Common myeloid progenitor, CD34-positive (primary cell): ENCODE measurements around the gene POU2F1.

Experiments used
- CTCF ChIA-PET: fragments of 350-600 bp; sonication (Branson Sonifier 250); formaldehyde crosslinking; loops from one replicate; lab custom pipeline; 2021; ENCODE audit warnings: antibody characterized with exemption; lab: Charles Lee
- POLR2A ChIA-PET: fragments of 350-600 bp; sonication (Branson Sonifier 250); formaldehyde crosslinking; loops from one replicate; lab custom pipeline; 2021; ENCODE audit warnings: antibody characterized with exemption; lab: Charles Lee
- DNase-seq, 3 donors: peaks; one replicate each; pipeline versions ENCODE4 v3.0.0 to v3.0.0-alpha.2; 2013
- H3K27ac ChIP-seq, 2 experiments: 1 replicate in 1 of 2; 2 replicates in 1 of 2; pipeline ENCODE4 v1.7.0; 2013; ENCODE audit warnings: inconsistent platforms in 2 of 2, low read length in 2 of 2, mild to moderate bottlenecking in 2 of 2, low read depth in 1 of 2, moderate library complexity in 1 of 2; ENCODE audit not compliant: severe bottlenecking in 2 of 2, insufficient read depth in 1 of 2, poor library complexity in 1 of 2
- H3K27me3 ChIP-seq, 5 experiments: replicated peaks in 2 of 5; 1 replicate in 3 of 5; 2 replicates in 2 of 5; pipeline versions ENCODE4 v1.6.1 to v1.7.0; 2013; ENCODE audit warnings: low read length in 4 of 5, mild to moderate bottlenecking in 2 of 5, moderate library complexity in 2 of 5, inconsistent platforms in 1 of 5; ENCODE audit not compliant: insufficient read depth in 5 of 5, control insufficient read depth in 4 of 5
- H3K36me3 ChIP-seq, 4 experiments: 1 replicate in 2 of 4; 2 replicates in 2 of 4; pipeline versions ENCODE4 v1.6.1 to v1.7.0; 2013; ENCODE audit warnings: low read length in 3 of 4, control low read depth in 1 of 4, mild to moderate bottlenecking in 1 of 4; ENCODE audit not compliant: control insufficient read depth in 4 of 4, insufficient read depth in 4 of 4
- H3K4me1 ChIP-seq, 4 experiments: 1 replicate in 3 of 4; 2 replicates in 1 of 4; pipeline versions ENCODE4 v1.6.1 to v1.7.1; 2013; ENCODE audit warnings: low read length in 3 of 4, mild to moderate bottlenecking in 3 of 4, control low read depth in 1 of 4, inconsistent platforms in 1 of 4, moderate library complexity in 1 of 4; ENCODE audit not compliant: control insufficient read depth in 4 of 4, insufficient read depth in 4 of 4; ENCODE audit errors: control extremely low read depth in 1 of 4
- H3K4me3 ChIP-seq, 7 experiments: 1 replicate in 4 of 7; 2 replicates in 3 of 7; pipeline versions ENCODE4 v1.5.1 to v1.7.0; 2013; ENCODE audit warnings: mild to moderate bottlenecking in 7 of 7, low read length in 6 of 7, moderate library complexity in 6 of 7, inconsistent platforms in 2 of 7, low read depth in 2 of 7, control low read depth in 1 of 7; ENCODE audit not compliant: insufficient read depth in 4 of 7, control insufficient read depth in 1 of 7; ENCODE audit errors: extremely low read depth in 1 of 7
- H3K9me3 ChIP-seq, 5 experiments: 1 replicate in 4 of 5; 2 replicates in 1 of 5; pipeline versions ENCODE4 v1.6.1 to v1.7.1; 2013; ENCODE audit warnings: low read length in 4 of 5, mild to moderate bottlenecking in 2 of 5, inconsistent platforms in 1 of 5, low read depth in 1 of 5, moderate library complexity in 1 of 5; ENCODE audit not compliant: control insufficient read depth in 4 of 5, insufficient read depth in 2 of 5; ENCODE audit errors: control extremely low read depth in 1 of 5
- WGBS: methylation state at CpG from one replicate; pipeline ENCODE4 v1.1.5; 2013; ENCODE audit not compliant: insufficient coverage; 5-methylcytosine and 5-hydroxymethylcytosine counted together

Gene POU2F1

GRCh38 chr1:167230437-167230836 lies 9.8 kb downstream of the POU2F1 start:
- Histone ChIP-seq H3K4me3 (peak overlapping the region in 1 of 7 experiments; percentile 29), H3K4me1 (peaks cover 30 to 66% (median 39%) of the 10 kb centered on the region in 4 experiments), H3K9me3 (no peaks in the 10 kb centered on the region), H3K27ac (no peak overlapping the region), H3K27me3 (no peaks in the 10 kb centered on the region), H3K36me3 (no peaks in the 10 kb centered on the region)
- CTCF ChIA-PET, result interaction anchor here (0.6 to 2.2 kb wide), 5 partner anchors 10 to 158 kb away, joined by 3 to 7 read pairs (median 5); no protein-coding TSS in a partner anchor
- DNase-seq, result no peak
- POLR2A ChIA-PET, result interaction anchor here (0.6 kb wide), 1 partner anchor 209 kb away, joined by 4 read pairs; no protein-coding TSS in a partner anchor

DNA sequence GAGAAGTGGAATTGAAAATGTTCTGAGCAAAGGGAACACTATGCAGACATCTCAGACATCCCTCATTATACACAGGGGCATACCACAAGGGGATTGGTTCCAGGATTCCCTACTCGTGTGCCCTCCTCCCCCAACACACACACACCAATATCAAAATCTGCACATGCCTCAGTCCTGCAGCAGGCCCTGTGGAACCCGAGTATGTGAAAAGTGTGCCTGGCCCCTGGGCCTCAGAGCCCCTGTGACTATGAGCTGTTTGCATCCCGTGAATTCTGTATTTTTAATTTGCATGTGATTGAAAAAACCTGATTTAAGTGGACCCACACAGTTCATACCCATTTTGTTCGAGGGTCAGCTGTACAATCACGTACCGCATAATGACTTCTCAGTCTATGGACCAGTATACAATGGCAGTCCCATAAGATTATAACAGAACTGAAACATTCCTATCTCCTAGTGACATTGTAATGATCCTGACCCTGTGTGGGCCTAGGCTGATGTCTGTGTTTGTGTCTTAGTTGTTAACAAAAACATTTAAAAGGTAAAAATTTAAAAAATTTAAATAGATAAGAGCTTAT lies 11.3 kb downstream of the POU2F1 start:
- peaks cover 33 to 61% (median 39%) of the 10 kb centered on the region in 4 experiments for H3K4me1 ChIP-seq
- WGBS, result 100% methylated on average over 2 of the region's 6 CpGs
- CTCF ChIA-PET, result interaction anchor here (0.6 to 3.0 kb wide), 12 partner anchors 10 to 172 kb away, joined by 3 to 8 read pairs (median 4); no protein-coding TSS in a partner anchor
- no peak for DNase-seq
- H3K4me3 ChIP-seq, result no peak overlapping the region
- H3K27me3 ChIP-seq, result no peaks in the 10 kb centered on the region
- POLR2A ChIA-PET, result interaction anchor here (1.1 kb wide), 1 partner anchor 9 kb away, joined by 3 read pairs; no protein-coding TSS in a partner anchor
- no peaks in the 10 kb centered on the region for H3K36me3 ChIP-seq
- no peaks in the 10 kb centered on the region for H3K9me3 ChIP-seq
- no peak overlapping the region for H3K27ac ChIP-seq

GRCh38 chr1:167232801-167233200 lies 12.1 kb downstream of the POU2F1 start:
- H3K27me3 ChIP-seq, result no peaks in the 10 kb centered on the region
- H3K9me3 ChIP-seq, result no peaks in the 10 kb centered on the region
- DNase-seq, result no peak
- no CpG with 5 or more reads among the region's 2 CpGs for WGBS
- H3K4me1 ChIP-seq, result peaks cover 30 to 55% (median 35%) of the 10 kb centered on the region in 4 experiments
- no peak overlapping the region for H3K4me3 ChIP-seq
- ChIA-PET POLR2A (interaction anchor here (0.6 to 1.1 kb wide), 2 partner anchors 10 to 290 kb away, joined by 3 read pairs; no protein-coding TSS in a partner anchor), CTCF (interaction anchor here (0.6 to 3.0 kb wide), 10 partner anchors 9 to 173 kb away, joined by 3 to 8 read pairs (median 3); no protein-coding TSS in a partner anchor)
- H3K36me3 ChIP-seq, result no peaks in the 10 kb centered on the region
- H3K27ac ChIP-seq, result no peak overlapping the region

DNA sequence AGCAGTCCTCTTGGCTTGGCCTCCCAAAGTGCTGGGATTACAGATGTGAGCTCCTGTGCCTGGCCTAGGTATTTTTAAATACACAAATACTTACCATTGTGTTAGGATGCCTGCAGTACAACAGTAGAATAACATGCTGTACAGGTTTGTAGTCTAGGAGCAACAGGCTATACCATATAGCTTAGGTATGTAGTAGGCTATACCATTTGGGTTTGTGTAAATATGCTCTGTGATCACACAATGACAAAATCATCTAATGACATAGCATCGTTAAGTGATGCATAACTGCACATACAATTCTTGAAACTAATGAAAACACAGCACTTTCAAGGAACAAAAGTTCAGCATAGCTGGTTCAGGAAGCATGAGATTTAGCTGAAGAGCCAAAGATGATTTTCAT lies 12.7 kb downstream of the POU2F1 start:
- H3K4me1 ChIP-seq, result peaks cover 28 to 50% (median 33%) of the 10 kb centered on the region in 4 experiments
- no peaks in the 10 kb centered on the region for H3K27me3 ChIP-seq
- no peak overlapping the region for H3K27ac ChIP-seq
- CTCF ChIA-PET, result interaction anchor here (0.8 to 3.0 kb wide), 7 partner anchors 9 to 42 kb away, joined by 3 to 8 read pairs (median 3); no protein-coding TSS in a partner anchor
- no peak overlapping the region for H3K4me3 ChIP-seq
- no peaks in the 10 kb centered on the region for H3K36me3 ChIP-seq
- no peaks in the 10 kb centered on the region for H3K9me3 ChIP-seq
- no CpG with 5 or more reads among the region's 1 CpG for WGBS
- DNase-seq, result no peak
- POLR2A ChIA-PET, result interaction anchor here (0.6 kb wide), 1 partner anchor 291 kb away, joined by 3 read pairs; no protein-coding TSS in a partner anchor

GRCh38 chr1:167237000-167237399 lies 16.3 kb downstream of the POU2F1 start:
- no peak overlapping the region for H3K27ac ChIP-seq
- ChIA-PET POLR2A (no interaction called here), CTCF (interaction anchor here (1.0 to 1.8 kb wide), 2 partner anchors 9 to 33 kb away, joined by 3 to 4 read pairs; no protein-coding TSS in a partner anchor)
- WGBS, result 100% methylated on average over 2 of the region's 3 CpGs
- no peak overlapping the region for H3K4me3 ChIP-seq
- no peak for DNase-seq
- no peaks in the 10 kb centered on the region for H3K27me3 ChIP-seq
- H3K9me3 ChIP-seq, result no peaks in the 10 kb centered on the region
- peaks cover 5 to 26% (median 12%) of the 10 kb centered on the region in 4 experiments for H3K4me1 ChIP-seq
- no peaks in the 10 kb centered on the region for H3K36me3 ChIP-seq

GRCh38 chr1:167238713-167239112 lies 18.0 kb downstream of the POU2F1 start:
- CTCF ChIA-PET, result no interaction called here
- POLR2A ChIA-PET, result no interaction called here
- Histone ChIP-seq H3K36me3 (no peaks in the 10 kb centered on the region), H3K4me3 (no peak overlapping the region), H3K9me3 (peaks cover 0 to under 1% (median 0%) of the 10 kb centered on the region in 5 experiments), H3K27ac (no peak overlapping the region), H3K27me3 (no peaks in the 10 kb centered on the region), H3K4me1 (peaks cover 7 to 25% (median 10%) of the 10 kb centered on the region in 4 experiments)
- no peak for DNase-seq

DNA sequence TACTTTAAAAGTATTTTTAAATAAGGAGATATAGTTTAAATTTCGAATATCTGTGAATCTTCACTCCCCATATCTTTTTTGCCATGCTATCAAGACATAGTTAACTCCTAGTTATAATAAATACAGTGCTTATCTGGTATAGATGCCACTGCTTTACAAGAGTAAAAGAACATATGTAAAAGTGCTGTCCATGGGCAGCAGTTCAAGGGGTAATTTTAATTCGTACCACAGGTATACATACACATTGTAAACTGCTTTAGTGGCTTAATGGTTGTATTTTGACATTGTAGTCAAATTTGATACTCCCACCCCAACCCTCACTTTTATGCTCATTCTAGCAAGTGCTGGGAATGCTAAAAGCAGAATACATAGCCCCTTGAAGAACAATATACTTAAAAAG lies 18.6 kb downstream of the POU2F1 start:
- H3K27ac ChIP-seq, result no peak overlapping the region
- no peaks in the 10 kb centered on the region for H3K27me3 ChIP-seq
- ChIA-PET POLR2A (no interaction called here), CTCF (interaction anchor here (1.0 kb wide), 1 partner anchor 11 kb away, joined by 3 read pairs; no protein-coding TSS in a partner anchor)
- DNase-seq, result no peak
- WGBS, result no CpG with 5 or more reads among the region's 2 CpGs
- peaks cover 3 to 20% (median 8%) of the 10 kb centered on the region in 4 experiments for H3K4me1 ChIP-seq
- H3K4me3 ChIP-seq, result no peak overlapping the region
- peaks cover 2 to 5% (median 4%) of the 10 kb centered on the region in 4 experiments for H3K36me3 ChIP-seq
- peaks cover 0 to 6% (median 0%) of the 10 kb centered on the region in 5 experiments for H3K9me3 ChIP-seq
